Endothelial cell of umbilical vein (primary cell): ENCODE data around the gene STAT1. TPM values are rescaled to one million over a fixed set of nuclear protein-coding genes. Genes with fewer than 3 reads are reported as not detected.
A peak's percentile ranks its signal among the peaks of the same experiment; 100 is the strongest.

Source experiments
- BruUV-seq: library from RNA; stranded (reverse); fragments of 400-500 nt; replicated peaks from 2 replicates; lab custom pipeline; 2021; lab: Mats Ljungman, UMichigan
- CTCF ChIA-PET: fragments of 300-600, 350-600 bp; sonication (Branson Sonifier 250); formaldehyde crosslinking; loops from one replicate; lab custom pipeline; 2021; ENCODE audit warnings: antibody characterized with exemption, inconsistent platforms; lab: Charles Lee
- POLR2A ChIA-PET: fragments of 300-600, 350-600 bp; sonication (Branson Sonifier 250); formaldehyde crosslinking; loops from one replicate; lab custom pipeline; 2021; ENCODE audit warnings: antibody characterized with exemption, inconsistent platforms; lab: Charles Lee
- DNase-seq: peaks from one replicate; pipeline ENCODE4 v3.0.0-alpha.2; 2011; ENCODE audit warnings: low read depth, low spot score
- FAIRE-seq: peaks from 2 replicates; lab custom pipeline; 2011; peaks lifted over from hg19 to GRCh38; lab: Jason Lieb, UNC
- H2AFZ ChIP-seq: 2 replicates; pipeline ENCODE4 v1.6.0; 2012; ENCODE audit warnings: low read depth, low read length, control low read depth, inconsistent platforms
- H3K27ac ChIP-seq: 2 replicates; pipeline ENCODE4 v1.5.1; 2011; ENCODE audit warnings: low read depth, mild to moderate bottlenecking, control low read depth, low read length, moderate library complexity; ENCODE audit not compliant: insufficient read depth
- H3K27me3 ChIP-seq, 2 experiments: 2 replicates each; pipeline versions ENCODE4 v1.6.0 to v1.6.1; 2011; ENCODE audit warnings: low read length in 2 of 2, mixed read lengths in 1 of 2; ENCODE audit not compliant: control insufficient read depth in 2 of 2, insufficient read depth in 2 of 2
- H3K36me3 ChIP-seq, 2 experiments: 2 replicates in 1 of 2; 3 replicates in 1 of 2; pipeline ENCODE4 v1.5.1; 2011; ENCODE audit warnings: low read length in 2 of 2, mild to moderate bottlenecking in 1 of 2, moderate library complexity in 1 of 2; ENCODE audit not compliant: control insufficient read depth in 2 of 2, insufficient read depth in 2 of 2; ENCODE audit errors: extremely low read depth in 1 of 2
- H3K4me1 ChIP-seq: 3 replicates; pipeline ENCODE4 v1.5.1; 2011; ENCODE audit warnings: mild to moderate bottlenecking, low read length; ENCODE audit not compliant: control insufficient read depth, insufficient read depth; ENCODE audit errors: extremely low read depth
- H3K4me2 ChIP-seq: 2 replicates; pipeline ENCODE4 v1.6.1; 2011; ENCODE audit warnings: low read length, control low read depth, mixed read lengths; ENCODE audit not compliant: insufficient read depth
- H3K4me3 ChIP-seq, 3 experiments: fragments of 200-600 bp in 1 of 3; sonication (generic), shearing (Covaris generic) in 1 of 3; replicated peaks in 1 of 3; 2 replicates each; pipeline ENCODE4 v1.5.1; 2011 to 2016; ENCODE audit warnings: control low read depth in 3 of 3, low read length in 3 of 3, mild to moderate bottlenecking in 2 of 3, inconsistent platforms in 1 of 3, low read depth in 1 of 3, moderate library complexity in 1 of 3; ENCODE audit not compliant: insufficient read depth in 1 of 3
- H3K79me2 ChIP-seq: 2 replicates; pipeline ENCODE4 v1.6.0; 2012; ENCODE audit warnings: low read length, inconsistent platforms; ENCODE audit not compliant: control insufficient read depth, insufficient read depth
- H3K9ac ChIP-seq: replicated peaks from 2 replicates; pipeline ENCODE3; 2011; ENCODE audit warnings: low read length, control low read depth; ENCODE audit not compliant: insufficient read depth; ENCODE audit errors: extremely low read depth
- H3K9me1 ChIP-seq: replicated peaks from 3 replicates; pipeline ENCODE4 v1.6.0; 2011; ENCODE audit warnings: mild to moderate bottlenecking, low read length; ENCODE audit not compliant: control insufficient read depth, insufficient read depth; ENCODE audit errors: extremely low read depth
- H3K9me3 ChIP-seq: replicated peaks from 2 replicates; pipeline ENCODE4 v1.5.1; 2012; ENCODE audit warnings: low read length, inconsistent platforms; ENCODE audit not compliant: control insufficient read depth, insufficient read depth
- H4K20me1 ChIP-seq: replicated peaks from 2 replicates; pipeline ENCODE3; 2011; ENCODE audit warnings: mild to moderate bottlenecking, low read length; ENCODE audit not compliant: control insufficient read depth, insufficient read depth; ENCODE audit errors: extremely low read depth
- EZH2 ChIP-seq: IDR thresholded peaks from 2 replicates; pipeline ENCODE4 v1.6.1; 2012; ENCODE audit warnings: borderline replicate concordance, low read depth, mild to moderate bottlenecking, moderate library complexity, low read length, inconsistent platforms; ENCODE audit not compliant: severe bottlenecking
- FOS ChIP-seq: IDR thresholded peaks from 2 replicates; pipeline ENCODE4 v1.6.1; 2011; ENCODE audit warnings: mild to moderate bottlenecking, low read length, moderate library complexity, borderline replicate concordance; ENCODE audit not compliant: insufficient read depth
- GATA2 ChIP-seq: IDR thresholded peaks from 2 replicates; pipeline ENCODE4 v1.7.0; 2011; ENCODE audit warnings: low read depth, mild to moderate bottlenecking, moderate library complexity, mixed read lengths, low read length; ENCODE audit not compliant: insufficient read length, insufficient read depth
- JUN ChIP-seq: IDR thresholded peaks from 2 replicates; pipeline ENCODE4 v1.6.1; 2011; ENCODE audit warnings: borderline replicate concordance, low read depth; ENCODE audit not compliant: insufficient read length, insufficient read depth
- MYC ChIP-seq: IDR thresholded peaks from one replicate; pipeline ENCODE4 v1.6.1; 2011; ENCODE audit warnings: mild to moderate bottlenecking, low read depth, low read length
- POLR2A ChIP-seq: IDR thresholded peaks from 2 replicates; pipeline ENCODE4 v1.6.1; 2012; ENCODE audit warnings: low read depth, mild to moderate bottlenecking, control low read depth, low read length
- POLR2AphosphoS5 ChIP-seq: IDR thresholded peaks from 2 replicates; pipeline ENCODE4 v1.6.1; 2012; ENCODE audit warnings: low read depth, mild to moderate bottlenecking, control low read depth, low read length, moderate library complexity; ENCODE audit not compliant: insufficient read depth
- dilution Hi-C: fragments of 300-500 bp; cut with MboI; formaldehyde crosslinking; loops from one replicate; pipeline ENCODE4 v1.15.0; 2019; ENCODE audit warnings: low sequenced_read_pairs; ENCODE audit not compliant: extremely low pct_ligation_motif_present
- intact Hi-C: fragments of 100-400 bp; cut with micrococcal nuclease; formaldehyde crosslinking; loops from one replicate; pipeline ENCODE4 v1.10.0; 2022
- polyA plus RNA-seq, 4 experiments: library from polyadenylated mRNA; depleted of rRNA in 3 of 4; stranded (reverse) in 3 of 4; unstranded in 1 of 4; fragments of >200 nt; gene quantifications; 2 replicates each; pipeline versions ENCODE4 v1.2.1 to v1.2.3, GENCODE V29; 2011 to 2012; ENCODE audit warnings: missing spikeins in 1 of 4
- total RNA-seq: library from RNA; stranded (reverse); gene quantifications from 2 replicates; pipeline ENCODE4 v1.2.3, GENCODE V29; 2021
- TF ChIP-seq, protein P1 (sequence below): IDR thresholded peaks from 2 replicates; pipeline ENCODE4 v1.6.1; 2011; ENCODE audit not compliant: insufficient read depth, insufficient read length
- TF ChIP-seq, protein P2 (sequence below), 2 donors: IDR thresholded peaks; 1 replicate in 1 of 2; 2 replicates in 1 of 2; pipeline ENCODE4 v1.5.1; 2011; ENCODE audit warnings: low read length in 2 of 2, mild to moderate bottlenecking in 2 of 2, moderate library complexity in 2 of 2, control low read depth in 1 of 2, inconsistent platforms in 1 of 2, low read depth in 1 of 2; ENCODE audit not compliant: insufficient read depth in 1 of 2; ENCODE audit errors: extremely low read depth in 1 of 2

Gene STAT1
- total and polyA plus RNA-seq, 2 donors (not counting 3 experiments of a cell fraction or from before 2014, with no cell fraction given) = 64.2 to 67.6 TPM

GRCh38 chr2:191061381-191061980, 47.5 kb upstream of the STAT1 start:
- intact Hi-C loops = no loop called here
- Histone ChIP-seq H4K20me1 (no peaks in the 10 kb centered on the region), H3K9me1 (no peaks in the 10 kb centered on the region), H3K27me3 (peaks cover 0 to 2% of the 10 kb centered on the region in 2 experiments), H3K36me3 (no peaks in the 10 kb centered on the region), H3K79me2 (no peaks in the 10 kb centered on the region), H3K4me3 (no peak overlapping the region), H3K9me3 (no peaks in the 10 kb centered on the region), H3K4me1 (no peaks in the 10 kb centered on the region), H3K27ac (no peak overlapping the region), H2AFZ (no peak overlapping the region), H3K9ac (no peak overlapping the region), H3K4me2 (no peak overlapping the region)
- dilution Hi-C loops = no loop called here
- TF ChIP-seq, protein P1, sequence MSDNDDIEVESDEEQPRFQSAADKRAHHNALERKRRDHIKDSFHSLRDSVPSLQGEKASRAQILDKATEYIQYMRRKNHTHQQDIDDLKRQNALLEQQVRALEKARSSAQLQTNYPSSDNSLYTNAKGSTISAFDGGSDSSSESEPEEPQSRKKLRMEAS = no peak
- POLR2A ChIA-PET = no interaction called here
- CTCF ChIA-PET = interaction anchor here (1.1 to 6.0 kb wide), 2 partner anchors 11 to 94 kb away, joined by 3 to 49 read pairs; no protein-coding TSS in a partner anchor
- no TSS peak for BruUV-seq
- FAIRE-seq = peak; percentile 53
- DNase-seq = no peak

- no peak overlapping the region for H3K4me2 ChIP-seq
- H3K9me3 ChIP-seq = no peaks in the 10 kb centered on the region
- no peak overlapping the region for H3K4me3 ChIP-seq
- H3K27ac ChIP-seq = no peak overlapping the region
- no peaks in the 10 kb centered on the region for H3K4me1 ChIP-seq
- no peaks in the 10 kb centered on the region for H3K9me1 ChIP-seq
- intact Hi-C loops (no loop called here), dilution Hi-C loops (no loop called here)
- H3K79me2 ChIP-seq = no peaks in the 10 kb centered on the region
- H3K36me3 ChIP-seq = no peaks in the 10 kb centered on the region
- BruUV-seq = no TSS peak
- no peak overlapping the region for H3K9ac ChIP-seq
- H2AFZ ChIP-seq = no peak overlapping the region
- no peak for DNase-seq
- no peaks in the 10 kb centered on the region for H4K20me1 ChIP-seq
- TF ChIP-seq, protein P2, sequence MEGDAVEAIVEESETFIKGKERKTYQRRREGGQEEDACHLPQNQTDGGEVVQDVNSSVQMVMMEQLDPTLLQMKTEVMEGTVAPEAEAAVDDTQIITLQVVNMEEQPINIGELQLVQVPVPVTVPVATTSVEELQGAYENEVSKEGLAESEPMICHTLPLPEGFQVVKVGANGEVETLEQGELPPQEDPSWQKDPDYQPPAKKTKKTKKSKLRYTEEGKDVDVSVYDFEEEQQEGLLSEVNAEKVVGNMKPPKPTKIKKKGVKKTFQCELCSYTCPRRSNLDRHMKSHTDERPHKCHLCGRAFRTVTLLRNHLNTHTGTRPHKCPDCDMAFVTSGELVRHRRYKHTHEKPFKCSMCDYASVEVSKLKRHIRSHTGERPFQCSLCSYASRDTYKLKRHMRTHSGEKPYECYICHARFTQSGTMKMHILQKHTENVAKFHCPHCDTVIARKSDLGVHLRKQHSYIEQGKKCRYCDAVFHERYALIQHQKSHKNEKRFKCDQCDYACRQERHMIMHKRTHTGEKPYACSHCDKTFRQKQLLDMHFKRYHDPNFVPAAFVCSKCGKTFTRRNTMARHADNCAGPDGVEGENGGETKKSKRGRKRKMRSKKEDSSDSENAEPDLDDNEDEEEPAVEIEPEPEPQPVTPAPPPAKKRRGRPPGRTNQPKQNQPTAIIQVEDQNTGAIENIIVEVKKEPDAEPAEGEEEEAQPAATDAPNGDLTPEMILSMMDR (IDR thresholded peaks at IDR 0.05; ENCODE audit: extremely low read depth in 1 of 2, insufficient read depth in 1 of 2, low read depth in 1 of 2, low read length in 2 of 2) = no peak
- TF ChIP-seq, protein P1 = no peak
- TF ChIP-seq POLR2A (no peak), POLR2AphosphoS5 (no peak), JUN (no peak), FOS (no peak), EZH2 (no peak), MYC (no peak), GATA2 (no peak)
- ChIA-PET CTCF (interaction anchor here (1.2 to 1.3 kb wide), 2 partner anchors 11 to 106 kb away, joined by 4 to 5 read pairs; no protein-coding TSS in a partner anchor), POLR2A (no interaction called here)
- no peak for FAIRE-seq
- no peaks in the 10 kb centered on the region for H3K27me3 ChIP-seq
These were observed 45.3 kb upstream of the STAT1 start for GRCh38 chr2:191059308-191059707.
